GM12878 (cell line): ENCODE results near the gene PXT1. TPM values are rescaled to one million over a fixed set of nuclear protein-coding genes. Genes with fewer than 3 reads are reported as not detected.

Source experiments
- CHD1 ChIP-seq: IDR thresholded peaks from 2 replicates; pipeline ENCODE4 v1.6.1; 2012; ENCODE audit warnings: low read depth, low read length, improper control_type of control experiment
- IRF4 ChIP-seq: IDR thresholded peaks from 2 replicates; pipeline ENCODE4 v1.6.1; 2011; ENCODE audit warnings: low read depth, low read length
- NBN ChIP-seq: fragments of 450-650 bp; IDR thresholded peaks from 2 replicates; pipeline ENCODE4 v1.6.1; 2016
- PAX5 ChIP-seq: IDR thresholded peaks from 2 replicates; pipeline ENCODE4 v1.6.1; 2011; ENCODE audit warnings: low read depth, low read length, borderline replicate concordance
- STAT1 ChIP-seq: fragments of 450-650 bp; conservative IDR thresholded peaks from 2 replicates; pipeline ENCODE4 v1.6.1; 2014; ENCODE audit warnings: antibody characterized with exemption, mild to moderate bottlenecking
- ZBTB40 ChIP-seq: fragments of 450-650 bp; IDR thresholded peaks from 2 replicates; pipeline ENCODE4 v1.6.1; 2016; ENCODE audit warnings: mild to moderate bottlenecking, moderate library complexity, borderline replicate concordance
- polyA plus RNA-seq, 11 experiments: library from polyadenylated mRNA; depleted of rRNA in 4 of 11; unstranded in 6 of 11; stranded (reverse) in 5 of 11; fragments of >200 nt; fragmentation: Nextera tagmentation in 4 of 11; fragmentation: Illumina TruSeq in 1 of 11; extraction: Ambion mirVana in 4 of 11; extraction: Trizol in 1 of 11; gene quantifications; 1 replicate in 1 of 11; 2 replicates in 10 of 11; pipeline versions ENCODE4 v1.2.1 to v1.2.3, GENCODE V29; 2011 to 2016; ENCODE audit warnings: inconsistent platforms in 2 of 11, missing spikeins in 2 of 11, low read depth in 1 of 11
- total RNA-seq, 4 experiments: library from RNA; depleted of rRNA in 3 of 4; stranded (reverse); fragments of >200 nt in 3 of 4; fragmentation: Illumina TruSeq in 1 of 4; extraction: Trizol in 1 of 4; gene quantifications; 2 replicates each; pipeline versions ENCODE4 v1.2.1 to v1.2.3, GENCODE V29; 2013 to 2021
- TF ChIP-seq, protein P1 (sequence below): fragments of 450-650 bp; formaldehyde crosslinking; IDR thresholded peaks from 2 replicates; pipeline ENCODE4 v1.4.0; 2022; ENCODE audit warnings: mild to moderate bottlenecking, moderate library complexity
- TF ChIP-seq, protein P2 (sequence below): fragments of 450-650 bp; IDR thresholded peaks from 2 replicates; pipeline ENCODE4 v1.6.1; 2014; ENCODE audit warnings: mild to moderate bottlenecking

Gene PXT1
- total and polyA plus RNA-seq, 10 of the 15 experiments (the other 5 are each of a cell fraction or from before 2014, with no cell fraction given), result 0.27 to 2.9 (median 0.50) TPM

DNA sequence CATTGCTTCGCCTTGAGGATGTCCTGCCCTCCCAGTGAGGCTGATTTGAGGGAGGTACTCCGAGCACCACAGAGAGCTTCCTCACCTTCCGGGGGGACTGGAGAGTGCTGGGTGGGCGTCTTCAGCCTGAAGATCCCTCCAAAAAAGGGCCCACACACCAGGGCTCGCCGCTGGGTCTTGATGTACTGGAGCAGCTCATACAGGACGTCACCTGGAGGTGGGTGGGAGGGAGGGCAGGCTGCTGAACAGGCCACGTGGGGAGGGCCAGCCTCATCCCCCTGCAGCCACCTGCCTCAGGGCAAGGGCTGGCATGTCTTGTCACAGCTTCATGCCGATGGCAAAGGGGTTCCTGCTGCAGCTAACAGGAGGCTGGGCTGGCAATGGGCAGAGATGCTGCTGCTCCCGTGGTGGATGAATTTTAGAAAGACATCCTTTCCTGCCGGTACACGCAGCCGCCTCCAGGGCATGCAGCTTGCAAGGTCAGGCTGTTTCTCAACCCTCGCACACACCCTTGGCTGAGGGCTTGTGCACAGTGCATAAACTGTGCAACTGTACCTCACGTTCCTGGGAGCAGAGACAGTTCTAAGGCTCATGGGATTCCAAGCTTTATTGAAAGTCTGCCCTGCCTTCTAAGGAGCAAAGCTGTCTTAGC is 69.2 kb downstream of the PXT1 start (continued):
- TF ChIP-seq, protein P1, sequence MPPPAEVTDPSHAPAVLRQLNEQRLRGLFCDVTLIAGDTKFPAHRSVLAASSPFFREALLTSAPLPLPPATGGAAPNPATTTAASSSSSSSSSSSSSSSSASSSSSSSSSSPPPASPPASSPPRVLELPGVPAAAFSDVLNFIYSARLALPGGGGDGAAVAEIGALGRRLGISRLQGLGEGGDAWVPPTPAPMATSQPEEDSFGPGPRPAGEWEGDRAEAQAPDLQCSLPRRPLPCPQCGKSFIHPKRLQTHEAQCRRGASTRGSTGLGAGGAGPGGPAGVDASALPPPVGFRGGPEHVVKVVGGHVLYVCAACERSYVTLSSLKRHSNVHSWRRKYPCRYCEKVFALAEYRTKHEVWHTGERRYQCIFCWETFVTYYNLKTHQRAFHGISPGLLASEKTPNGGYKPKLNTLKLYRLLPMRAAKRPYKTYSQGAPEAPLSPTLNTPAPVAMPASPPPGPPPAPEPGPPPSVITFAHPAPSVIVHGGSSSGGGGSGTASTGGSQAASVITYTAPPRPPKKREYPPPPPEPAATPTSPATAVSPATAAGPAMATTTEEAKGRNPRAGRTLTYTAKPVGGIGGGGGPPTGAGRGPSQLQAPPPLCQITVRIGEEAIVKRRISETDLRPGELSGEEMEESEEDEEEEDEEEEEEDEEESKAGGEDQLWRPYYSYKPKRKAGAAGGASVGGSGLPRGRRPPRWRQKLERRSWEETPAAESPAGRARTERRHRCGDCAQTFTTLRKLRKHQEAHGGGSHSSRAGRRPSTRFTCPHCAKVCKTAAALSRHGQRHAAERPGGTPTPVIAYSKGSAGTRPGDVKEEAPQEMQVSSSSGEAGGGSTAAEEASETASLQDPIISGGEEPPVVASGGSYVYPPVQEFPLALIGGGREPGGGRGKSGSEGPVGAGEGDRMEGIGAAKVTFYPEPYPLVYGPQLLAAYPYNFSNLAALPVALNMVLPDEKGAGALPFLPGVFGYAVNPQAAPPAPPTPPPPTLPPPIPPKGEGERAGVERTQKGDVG (CRISPR knock-in tag), result no peak
- TF ChIP-seq IRF4 (no peak), NBN (no peak), CHD1 (no peak), STAT1 (no peak), ZBTB40 (no peak), PAX5 (no peak)
- TF ChIP-seq, protein P2, sequence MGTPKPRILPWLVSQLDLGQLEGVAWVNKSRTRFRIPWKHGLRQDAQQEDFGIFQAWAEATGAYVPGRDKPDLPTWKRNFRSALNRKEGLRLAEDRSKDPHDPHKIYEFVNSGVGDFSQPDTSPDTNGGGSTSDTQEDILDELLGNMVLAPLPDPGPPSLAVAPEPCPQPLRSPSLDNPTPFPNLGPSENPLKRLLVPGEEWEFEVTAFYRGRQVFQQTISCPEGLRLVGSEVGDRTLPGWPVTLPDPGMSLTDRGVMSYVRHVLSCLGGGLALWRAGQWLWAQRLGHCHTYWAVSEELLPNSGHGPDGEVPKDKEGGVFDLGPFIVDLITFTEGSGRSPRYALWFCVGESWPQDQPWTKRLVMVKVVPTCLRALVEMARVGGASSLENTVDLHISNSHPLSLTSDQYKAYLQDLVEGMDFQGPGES, result no peak
